Measurements from ENCODE around the gene NSD1. TPM values are rescaled to one million over a fixed set of nuclear protein-coding genes. Genes with fewer than 3 reads are reported as not detected.

Gene NSD1
- total and polyA plus RNA-seq, 2 donors (not counting 1 experiment from before 2014, with no cell fraction given), result 19.3 to 52.8 TPM

GRCh38 chr5:177178733-177179304 is 45.2 kb downstream of the NSD1 start:
- H3K9me3 ChIP-seq (ENCODE audit: control insufficient read depth, insufficient read depth, low read depth, low read length), result no peaks in the 10 kb centered on the region
- no peaks in the 10 kb centered on the region for H4K20me1 ChIP-seq (ENCODE audit: control insufficient read depth, extremely low read depth, insufficient read depth, low read length)
- no peak overlapping the region for H2AFZ ChIP-seq (ENCODE audit: low read length)
- H3K4me1 ChIP-seq (ENCODE audit: control insufficient read depth, extremely low read depth, insufficient read depth, low read length), result no peaks in the 10 kb centered on the region
- H3K4me3 ChIP-seq (replicated peaks in 1 of 4; ENCODE audit: control extremely low read depth in 1 of 4, insufficient read depth in 1 of 4, low read depth in 3 of 4, low read length in 4 of 4), result no peak overlapping the region
- no peak for TF ChIP-seq EZH2 (IDR thresholded peaks at IDR 0.05; ENCODE audit: low read length, missing control alignments)
- TF ChIP-seq CTCF (conservative IDR thresholded peaks at IDR 0.05 in 1 of 2, IDR thresholded peaks at IDR 0.05 in 1 of 2; ENCODE audit: low read depth in 1 of 2, low read length in 2 of 2), result no peak
- no peak overlapping the region for H3K9ac ChIP-seq (ENCODE audit: insufficient read depth, low read length)
- H3K27me3 ChIP-seq (ENCODE audit: control insufficient read depth, insufficient read depth, low read length), result no peaks in the 10 kb centered on the region
- no peak overlapping the region for H3K4me2 ChIP-seq (ENCODE audit: extremely low read depth, insufficient read depth, low read length)
- no peak for DNase-seq (ENCODE audit: low read depth in 2 of 2)
- peaks cover 26% of the 10 kb centered on the region for H3K79me2 ChIP-seq (ENCODE audit: control insufficient read depth, insufficient read depth, low read length)
- H3K36me3 ChIP-seq (ENCODE audit: control insufficient read depth, insufficient read depth, low read length), result no peaks in the 10 kb centered on the region
- H3K27ac ChIP-seq (ENCODE audit: insufficient read depth, low read length), result no peak overlapping the region

- DNase-seq (ENCODE audit: low read depth in 2 of 2), result no peak
- no peak for TF ChIP-seq CTCF (conservative IDR thresholded peaks at IDR 0.05 in 1 of 2, IDR thresholded peaks at IDR 0.05 in 1 of 2; ENCODE audit: low read depth in 1 of 2, low read length in 2 of 2)
- TF ChIP-seq EZH2 (IDR thresholded peaks at IDR 0.05; ENCODE audit: low read length, missing control alignments), result no peak
- H2AFZ ChIP-seq (ENCODE audit: low read length), result no peak overlapping the region
- H3K27ac ChIP-seq (ENCODE audit: insufficient read depth, low read length), result no peak overlapping the region
- no peak overlapping the region for H3K9ac ChIP-seq (ENCODE audit: insufficient read depth, low read length)
- H3K9me3 ChIP-seq (ENCODE audit: control insufficient read depth, insufficient read depth, low read depth, low read length), result no peaks in the 10 kb centered on the region
- H3K36me3 ChIP-seq (ENCODE audit: control insufficient read depth, insufficient read depth, low read length), result no peaks in the 10 kb centered on the region
- H3K27me3 ChIP-seq (ENCODE audit: control insufficient read depth, insufficient read depth, low read length), result no peaks in the 10 kb centered on the region
- no peak overlapping the region for H3K4me2 ChIP-seq (ENCODE audit: extremely low read depth, insufficient read depth, low read length)
- H3K79me2 ChIP-seq (ENCODE audit: control insufficient read depth, insufficient read depth, low read length), result peaks cover 25% of the 10 kb centered on the region
- H3K4me1 ChIP-seq (ENCODE audit: control insufficient read depth, extremely low read depth, insufficient read depth, low read length), result no peaks in the 10 kb centered on the region
- H4K20me1 ChIP-seq (ENCODE audit: control insufficient read depth, extremely low read depth, insufficient read depth, low read length), result no peaks in the 10 kb centered on the region
- no peak overlapping the region for H3K4me3 ChIP-seq (replicated peaks in 1 of 4; ENCODE audit: control extremely low read depth in 1 of 4, insufficient read depth in 1 of 4, low read depth in 3 of 4, low read length in 4 of 4)
Observed at GRCh38 chr5:177179431-177179830, 45.9 kb downstream of the NSD1 start.

GRCh38 chr5:177183142-177183541 is 49.6 kb downstream of the NSD1 start:
- peaks cover 2% of the 10 kb centered on the region for H4K20me1 ChIP-seq (ENCODE audit: control insufficient read depth, extremely low read depth, insufficient read depth, low read length)
- DNase-seq (ENCODE audit: low read depth in 2 of 2), result no peak
- no peaks in the 10 kb centered on the region for H3K27me3 ChIP-seq (ENCODE audit: control insufficient read depth, insufficient read depth, low read length)
- H3K79me2 ChIP-seq (ENCODE audit: control insufficient read depth, insufficient read depth, low read length), result peaks cover 30% of the 10 kb centered on the region
- TF ChIP-seq EZH2 (IDR thresholded peaks at IDR 0.05; ENCODE audit: low read length, missing control alignments) (no peak), CTCF (conservative IDR thresholded peaks at IDR 0.05 in 1 of 2, IDR thresholded peaks at IDR 0.05 in 1 of 2; ENCODE audit: low read depth in 1 of 2, low read length in 2 of 2) (no peak)
- H3K36me3 ChIP-seq (ENCODE audit: control insufficient read depth, insufficient read depth, low read length), result no peaks in the 10 kb centered on the region
- no peaks in the 10 kb centered on the region for H3K4me1 ChIP-seq (ENCODE audit: control insufficient read depth, extremely low read depth, insufficient read depth, low read length)
- H3K9me3 ChIP-seq (ENCODE audit: control insufficient read depth, insufficient read depth, low read depth, low read length), result no peaks in the 10 kb centered on the region
- no peak overlapping the region for H3K4me2 ChIP-seq (ENCODE audit: extremely low read depth, insufficient read depth, low read length)
- H3K4me3 ChIP-seq (replicated peaks in 1 of 4; ENCODE audit: control extremely low read depth in 1 of 4, insufficient read depth in 1 of 4, low read depth in 3 of 4, low read length in 4 of 4), result no peak overlapping the region
- H3K9ac ChIP-seq (ENCODE audit: insufficient read depth, low read length), result no peak overlapping the region
- H3K27ac ChIP-seq (ENCODE audit: insufficient read depth, low read length), result no peak overlapping the region
- H2AFZ ChIP-seq (ENCODE audit: low read length), result no peak overlapping the region

Measured in fibroblast of lung (primary cell).